ENCODE data around the gene LRP2.

LRP2 gene

DNA sequence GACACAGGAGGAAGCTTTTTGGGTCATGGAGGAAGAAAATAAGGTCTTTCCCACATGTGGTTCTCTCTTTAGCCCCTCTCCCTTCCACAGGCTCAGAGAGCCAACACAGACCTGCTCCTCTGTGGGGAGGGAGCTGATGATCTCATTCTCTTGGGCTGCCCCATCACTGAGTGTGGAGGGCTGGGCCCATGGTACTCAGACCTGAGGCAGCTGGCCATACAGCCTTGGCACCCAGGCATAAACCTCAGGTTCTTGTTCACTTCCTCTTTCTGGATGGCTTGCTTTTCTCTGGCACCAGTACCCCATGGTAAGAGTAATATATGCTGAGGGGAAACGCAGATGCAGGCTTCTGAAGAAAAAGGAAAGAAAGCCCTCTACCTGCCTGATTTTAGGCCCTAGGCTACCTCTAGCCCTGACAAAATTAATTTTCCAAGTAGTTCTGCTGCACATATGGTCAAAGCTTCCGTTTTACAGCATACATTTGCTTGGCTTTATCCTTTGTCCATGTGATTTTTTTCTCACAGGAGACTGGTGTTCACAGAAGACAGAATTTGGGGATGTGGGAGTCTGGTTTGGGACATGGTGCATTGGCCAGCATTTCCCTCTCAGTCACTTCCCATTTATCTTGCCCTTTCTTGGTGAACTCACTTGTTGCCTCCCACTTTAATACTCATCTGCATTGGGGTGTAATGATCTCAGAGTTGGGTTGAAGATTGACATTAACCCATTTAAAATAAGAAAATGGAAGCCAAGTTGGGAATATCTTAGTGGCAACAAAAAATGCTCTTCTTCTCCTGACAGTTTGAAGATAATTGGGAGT is 281.9 kb downstream of the LRP2 start:
- H3K9ac ChIP-seq (ENCODE audit: low read length), result no peak overlapping the region
- no peak for DNase-seq (ENCODE audit: low read depth)
- H3K9me3 ChIP-seq (ENCODE audit: control insufficient read depth, low read length), result no peaks in the 10 kb centered on the region

DNA sequence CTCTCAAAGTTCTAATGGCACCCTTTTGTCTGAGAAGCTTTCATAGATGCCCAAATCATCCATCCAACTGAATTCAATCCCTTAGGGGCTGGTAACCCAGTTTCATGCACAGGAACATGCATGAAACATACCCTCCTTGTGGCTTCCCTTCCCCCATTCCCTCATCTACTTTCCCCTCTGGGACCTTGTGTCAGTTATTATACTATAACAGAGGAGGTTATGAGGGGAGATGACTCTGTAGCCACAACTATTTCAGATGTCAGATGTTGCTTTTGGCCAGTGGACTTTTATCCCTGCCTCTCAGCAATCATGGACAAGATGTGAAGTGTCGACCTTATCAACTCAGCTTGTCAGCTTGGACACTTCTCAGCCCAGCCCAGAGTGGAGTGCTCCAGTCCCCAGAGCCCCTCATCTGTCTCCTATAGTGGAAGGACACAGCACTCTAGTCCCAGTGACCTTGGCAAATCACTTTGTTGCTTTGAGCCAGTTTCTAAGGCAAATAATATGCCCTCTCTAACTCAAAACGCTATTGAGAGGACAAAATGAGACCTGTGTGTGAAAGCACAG is 284.6 kb downstream of the LRP2 start:
- DNase-seq (ENCODE audit: low read depth), result no peak
- Histone ChIP-seq H3K4me3 (ENCODE audit: low read length) (no peak overlapping the region), H3K27me3 (replicated peaks; ENCODE audit: control insufficient read depth, insufficient read depth, low read length) (no peaks in the 10 kb centered on the region)

More for the DNA sequence above, 281.9 kb downstream of the LRP2 start:
- Histone ChIP-seq H3K36me3 (ENCODE audit: control insufficient read depth, insufficient read depth, low read length, severe bottlenecking) (no peaks in the 10 kb centered on the region), H3K4me3 (ENCODE audit: low read length) (no peak overlapping the region), H3K4me1 (ENCODE audit: control insufficient read depth, insufficient read depth, low read length) (peaks cover 7% of the 10 kb centered on the region), H3K27me3 (replicated peaks; ENCODE audit: control insufficient read depth, insufficient read depth, low read length) (no peaks in the 10 kb centered on the region)

More for the DNA sequence above, 284.6 kb downstream of the LRP2 start:
- Histone ChIP-seq H3K36me3 (ENCODE audit: control insufficient read depth, insufficient read depth, low read length, severe bottlenecking) (no peaks in the 10 kb centered on the region), H3K4me1 (ENCODE audit: control insufficient read depth, insufficient read depth, low read length) (peaks cover 27% of the 10 kb centered on the region), H3K9me3 (ENCODE audit: control insufficient read depth, low read length) (no peaks in the 10 kb centered on the region), H3K9ac (ENCODE audit: low read length) (no peak overlapping the region)
